Mesendoderm (in vitro differentiated cells): ENCODE measurements around the gene TTLL1.

Experiments used
- DNase-seq: peaks from one replicate; pipeline ENCODE4 v3.0.0; 2013
- H2AK5ac ChIP-seq: 2 replicates; pipeline ENCODE4 v1.6.1; 2013; ENCODE audit warnings: low read length, inconsistent platforms
- H2BK120ac ChIP-seq: 2 replicates; pipeline ENCODE4 v1.6.1; 2013; ENCODE audit warnings: low read depth, mild to moderate bottlenecking, low read length, moderate library complexity, mixed read lengths
- H2BK15ac ChIP-seq: replicated peaks from 2 replicates; pipeline ENCODE4 v1.6.1; 2013; ENCODE audit warnings: low read depth, mild to moderate bottlenecking, moderate library complexity
- H2BK5ac ChIP-seq: 2 replicates; pipeline ENCODE4 v1.6.1; 2013; ENCODE audit warnings: low read length, inconsistent platforms
- H3K18ac ChIP-seq: 2 replicates; pipeline ENCODE4 v1.6.1; 2013; ENCODE audit warnings: mild to moderate bottlenecking, low read length, mixed read lengths
- H3K23ac ChIP-seq: one replicate; pipeline ENCODE4 v1.6.1; 2013; ENCODE audit warnings: low read length
- H3K27ac ChIP-seq: 2 replicates; pipeline ENCODE4 v1.5.1; 2013; ENCODE audit warnings: low read depth, mild to moderate bottlenecking, inconsistent platforms, low read length, moderate library complexity
- H3K27me3 ChIP-seq: 2 replicates; pipeline ENCODE4 v1.6.1; 2013; ENCODE audit warnings: low read length, control low read depth, mild to moderate bottlenecking, inconsistent platforms; ENCODE audit not compliant: insufficient read depth, poor library complexity
- H3K36me3 ChIP-seq: 2 replicates; pipeline ENCODE4 v1.6.1; 2013; ENCODE audit warnings: low read length, inconsistent platforms; ENCODE audit not compliant: control insufficient read depth, insufficient read depth
- H3K4ac ChIP-seq: one replicate; pipeline ENCODE4 v1.6.1; 2013; ENCODE audit warnings: low read depth, mild to moderate bottlenecking, low read length, moderate library complexity
- H3K4me1 ChIP-seq: 2 replicates; pipeline ENCODE4 v1.6.1; 2013; ENCODE audit warnings: low read depth, low read length, inconsistent platforms; ENCODE audit not compliant: control insufficient read depth
- H3K4me2 ChIP-seq: 2 replicates; pipeline ENCODE4 v1.6.1; 2013; ENCODE audit warnings: low read length
- H3K4me3 ChIP-seq: 2 replicates; pipeline ENCODE4 v1.5.1; 2013; ENCODE audit warnings: mild to moderate bottlenecking, low read length
- H3K56ac ChIP-seq: one replicate; pipeline ENCODE4 v1.6.1; 2013; ENCODE audit warnings: low read length
- H3K79me1 ChIP-seq: 2 replicates; pipeline ENCODE4 v1.6.1; 2013; ENCODE audit warnings: low read length, inconsistent platforms
- H3K79me2 ChIP-seq: 2 replicates; pipeline ENCODE4 v1.6.1; 2013; ENCODE audit warnings: mild to moderate bottlenecking, low read length; ENCODE audit not compliant: control insufficient read depth, insufficient read depth
- H3K9ac ChIP-seq: 2 replicates; pipeline ENCODE4 v1.6.1; 2013; ENCODE audit warnings: low read length, inconsistent platforms
- H4K5ac ChIP-seq: one replicate; pipeline ENCODE4 v1.6.1; 2013; ENCODE audit warnings: low read length
- H4K8ac ChIP-seq: one replicate; pipeline ENCODE4 v1.6.1; 2013; ENCODE audit warnings: low read depth, mild to moderate bottlenecking, control low read depth, low read length, moderate library complexity
- WGBS: extraction: QIAGEN DNeasy Blood & Tissue Kit; methylation state at CpG from one replicate; pipeline ENCODE4 v1.1.7; 2013; ENCODE audit warnings: low lambda C conversion rate, missing lambda C conversion rate; ENCODE audit not compliant: insufficient coverage; ENCODE audit errors: extremely low coverage; 5-methylcytosine and 5-hydroxymethylcytosine counted together

TTLL1 gene

GRCh38 chr22:43036282-43036829, 52.8 kb downstream of the TTLL1 start:
- no peak overlapping the region for H3K4me3 ChIP-seq
- no peaks in the 10 kb centered on the region for H3K79me1 ChIP-seq
- no peak overlapping the region for H2AK5ac ChIP-seq
- H3K27me3 ChIP-seq = no peaks in the 10 kb centered on the region
- H4K8ac ChIP-seq = no peak overlapping the region
- no peaks in the 10 kb centered on the region for H3K36me3 ChIP-seq
- H3K4ac ChIP-seq = no peak overlapping the region
- H3K4me1 ChIP-seq = no peaks in the 10 kb centered on the region
- H3K4me2 ChIP-seq = no peak overlapping the region
- H3K79me2 ChIP-seq = no peaks in the 10 kb centered on the region
- H3K9ac ChIP-seq = no peak overlapping the region
- no peak overlapping the region for H2BK120ac ChIP-seq
- H3K56ac ChIP-seq = no peak overlapping the region
- H2BK15ac ChIP-seq = no peak overlapping the region
- no peak overlapping the region for H3K18ac ChIP-seq
- no CpG with 5 or more reads among the region's 19 CpGs for WGBS
- no peak overlapping the region for H2BK5ac ChIP-seq
- H3K27ac ChIP-seq = no peak overlapping the region
- H3K23ac ChIP-seq = no peak overlapping the region
- DNase-seq = no peak
- no peak overlapping the region for H4K5ac ChIP-seq

GRCh38 chr22:43035250-43035649, 53.9 kb downstream of the TTLL1 start:
- Histone ChIP-seq H3K4me1 (no peaks in the 10 kb centered on the region), H2BK5ac (no peak overlapping the region), H3K4me2 (no peak overlapping the region), H3K79me1 (no peaks in the 10 kb centered on the region), H3K9ac (no peak overlapping the region), H3K27me3 (no peaks in the 10 kb centered on the region), H4K5ac (no peak overlapping the region), H3K56ac (no peak overlapping the region), H3K4ac (no peak overlapping the region), H3K4me3 (no peak overlapping the region), H2BK120ac (no peak overlapping the region), H4K8ac (no peak overlapping the region), H3K23ac (no peak overlapping the region), H3K79me2 (no peaks in the 10 kb centered on the region), H3K27ac (no peak overlapping the region), H2AK5ac (no peak overlapping the region), H3K18ac (no peak overlapping the region), H3K36me3 (no peaks in the 10 kb centered on the region), H2BK15ac (no peak overlapping the region)
- no CpG with 5 or more reads among the region's 9 CpGs for WGBS
- DNase-seq = no peak

- H3K4ac ChIP-seq = no peak overlapping the region
- H2AK5ac ChIP-seq = no peak overlapping the region
- no peak overlapping the region for H4K5ac ChIP-seq
- H3K9ac ChIP-seq = no peak overlapping the region
- H2BK120ac ChIP-seq = no peak overlapping the region
- H3K27me3 ChIP-seq = no peaks in the 10 kb centered on the region
- H3K56ac ChIP-seq = no peak overlapping the region
- no peak overlapping the region for H3K4me3 ChIP-seq
- H3K4me1 ChIP-seq = no peaks in the 10 kb centered on the region
- peak; percentile 29 for DNase-seq
- no peak overlapping the region for H3K23ac ChIP-seq
- no peak overlapping the region for H3K27ac ChIP-seq
- H3K36me3 ChIP-seq = no peaks in the 10 kb centered on the region
- H3K18ac ChIP-seq = no peak overlapping the region
- no peak overlapping the region for H2BK5ac ChIP-seq
- no peak overlapping the region for H2BK15ac ChIP-seq
- H3K79me1 ChIP-seq = no peaks in the 10 kb centered on the region
- H3K79me2 ChIP-seq = no peaks in the 10 kb centered on the region
- no peak overlapping the region for H4K8ac ChIP-seq
- H3K4me2 ChIP-seq = no peak overlapping the region
- WGBS = no CpG with 5 or more reads among the region's 3 CpGs
These were observed 57.6 kb downstream of the TTLL1 start for GRCh38 chr22:43031617-43032016.

- no peak for DNase-seq
- Histone ChIP-seq H2BK15ac (no peak overlapping the region), H3K36me3 (no peaks in the 10 kb centered on the region), H3K79me2 (peaks cover 9% of the 10 kb centered on the region), H3K9ac (no peak overlapping the region), H3K27me3 (no peaks in the 10 kb centered on the region), H3K4ac (no peak overlapping the region), H4K5ac (no peak overlapping the region), H3K18ac (no peak overlapping the region), H3K23ac (no peak overlapping the region), H3K27ac (no peak overlapping the region), H2BK120ac (no peak overlapping the region), H3K4me2 (no peak overlapping the region), H3K4me3 (no peak overlapping the region), H2AK5ac (no peak overlapping the region), H3K79me1 (peaks cover 4% of the 10 kb centered on the region), H3K56ac (no peak overlapping the region), H3K4me1 (peaks cover 4% of the 10 kb centered on the region), H2BK5ac (no peak overlapping the region), H4K8ac (no peak overlapping the region)
- no CpG with 5 or more reads among the region's 6 CpGs for WGBS
These were observed 70.6 kb downstream of the TTLL1 start for GRCh38 chr22:43018615-43019014.

GRCh38 chr22:43017525-43018460, 71.4 kb downstream of the TTLL1 start:
- Histone ChIP-seq H3K4me3 (no peak overlapping the region), H3K23ac (no peak overlapping the region), H3K36me3 (no peaks in the 10 kb centered on the region), H3K4me2 (no peak overlapping the region), H3K18ac (no peak overlapping the region), H3K27ac (no peak overlapping the region), H2BK5ac (no peak overlapping the region), H3K56ac (no peak overlapping the region), H2BK15ac (no peak overlapping the region), H3K79me2 (peaks cover 16% of the 10 kb centered on the region), H4K8ac (no peak overlapping the region), H3K4ac (no peak overlapping the region), H3K27me3 (no peaks in the 10 kb centered on the region), H2AK5ac (no peak overlapping the region), H4K5ac (no peak overlapping the region), H2BK120ac (no peak overlapping the region), H3K9ac (no peak overlapping the region), H3K4me1 (peaks cover 5% of the 10 kb centered on the region), H3K79me1 (peaks cover 5% of the 10 kb centered on the region)
- no CpG with 5 or more reads among the region's 10 CpGs for WGBS
- DNase-seq = no peak
